KMS-11 (cell line): Measurements from ENCODE around the gene CCDC170.

Experiments
- H2AFZ ChIP-seq: fragments of 200-600 bp; sonication (generic); 2 replicates; pipeline ENCODE4 v1.6.1; 2016; ENCODE audit warnings: antibody characterized with exemption, mixed run types, low read depth
- H3K27ac ChIP-seq: fragments of 200-600 bp; sonication (generic); 2 replicates; pipeline ENCODE4 v1.6.1; 2016; ENCODE audit warnings: mild to moderate bottlenecking, mixed run types
- H3K27me3 ChIP-seq: fragments of 200-600 bp; sonication (generic); 2 replicates; pipeline ENCODE4 v1.6.1; 2017; ENCODE audit warnings: mild to moderate bottlenecking, low read depth, mixed run types, moderate library complexity; ENCODE audit not compliant: insufficient read depth
- H3K36me3 ChIP-seq: fragments of 200-600 bp; sonication (generic); 2 replicates; pipeline ENCODE4 v1.6.1; 2017; ENCODE audit warnings: mild to moderate bottlenecking, mixed run types; ENCODE audit not compliant: insufficient read depth
- H3K4me1 ChIP-seq: fragments of 200-600 bp; sonication (generic); 2 replicates; pipeline ENCODE4 v1.6.1; 2016; ENCODE audit warnings: mild to moderate bottlenecking, low read depth, mixed run types; ENCODE audit not compliant: poor library complexity, severe bottlenecking
- H3K4me2 ChIP-seq: fragments of 200-600 bp; sonication (generic); 2 replicates; pipeline ENCODE4 v1.7.0; 2016; ENCODE audit warnings: mild to moderate bottlenecking, mixed run types
- H3K4me3 ChIP-seq: fragments of 200-600 bp; sonication (generic); IDR thresholded peaks from 2 replicates; pipeline ENCODE4 v1.6.1; 2017; ENCODE audit warnings: low read depth, low read length, mixed read lengths; ENCODE audit not compliant: insufficient read depth
- H3K79me2 ChIP-seq: fragments of 200-600 bp; sonication (generic); 2 replicates; pipeline ENCODE4 v1.6.1; 2016; ENCODE audit warnings: low read depth, mixed run types; ENCODE audit not compliant: insufficient read depth
- H3K9ac ChIP-seq: fragments of 200-600 bp; sonication (generic); 2 replicates; pipeline ENCODE4 v1.6.1; 2016; ENCODE audit warnings: mild to moderate bottlenecking, mixed run types
- H4K20me1 ChIP-seq: fragments of 200-600 bp; sonication (generic); 2 replicates; pipeline ENCODE4 v1.6.1; 2016; ENCODE audit warnings: mild to moderate bottlenecking, mixed run types; ENCODE audit not compliant: insufficient read depth
- CTCF ChIP-seq: fragments of 200-600 bp; sonication (generic); conservative IDR thresholded peaks from 2 replicates; pipeline ENCODE4 v1.6.1; 2017; ENCODE audit warnings: low read depth, mild to moderate bottlenecking, antibody characterized with exemption, low read length, moderate library complexity, mixed read lengths

Gene CCDC170

GRCh38 chr6:151658091-151658490, 164.3 kb downstream of the CCDC170 start:
- Histone ChIP-seq H4K20me1 (no peaks in the 10 kb centered on the region), H3K27ac (no peak overlapping the region), H3K4me3 (no peak overlapping the region), H3K9ac (no peak overlapping the region), H3K36me3 (no peaks in the 10 kb centered on the region), H3K4me1 (no peaks in the 10 kb centered on the region), H3K4me2 (no peak overlapping the region), H3K79me2 (no peaks in the 10 kb centered on the region), H2AFZ (no peak overlapping the region), H3K27me3 (no peaks in the 10 kb centered on the region)
- no peak for TF ChIP-seq CTCF

- Histone ChIP-seq H3K79me2 (no peaks in the 10 kb centered on the region), H3K9ac (no peak overlapping the region), H2AFZ (no peak overlapping the region), H3K4me3 (no peak overlapping the region), H3K4me2 (no peak overlapping the region), H3K4me1 (no peaks in the 10 kb centered on the region), H4K20me1 (no peaks in the 10 kb centered on the region), H3K27ac (no peak overlapping the region), H3K27me3 (no peaks in the 10 kb centered on the region), H3K36me3 (no peaks in the 10 kb centered on the region)
- no peak for TF ChIP-seq CTCF
Measured at GRCh38 chr6:151659212-151659611, 165.4 kb downstream of the CCDC170 start.

- no peaks in the 10 kb centered on the region for H3K36me3 ChIP-seq
- H2AFZ ChIP-seq, result no peak overlapping the region
- no peaks in the 10 kb centered on the region for H4K20me1 ChIP-seq
- no peak overlapping the region for H3K27ac ChIP-seq
- no peak overlapping the region for H3K4me2 ChIP-seq
- TF ChIP-seq CTCF, result no peak
- no peaks in the 10 kb centered on the region for H3K79me2 ChIP-seq
- H3K9ac ChIP-seq, result no peak overlapping the region
- H3K4me3 ChIP-seq, result no peak overlapping the region
- H3K4me1 ChIP-seq, result no peaks in the 10 kb centered on the region
- no peaks in the 10 kb centered on the region for H3K27me3 ChIP-seq
Measured at GRCh38 chr6:151661509-151661908, 167.7 kb downstream of the CCDC170 start.

- no peak overlapping the region for H3K4me3 ChIP-seq
- no peak overlapping the region for H3K27ac ChIP-seq
- TF ChIP-seq CTCF, result no peak
- H4K20me1 ChIP-seq, result no peaks in the 10 kb centered on the region
- no peak overlapping the region for H3K4me2 ChIP-seq
- H3K36me3 ChIP-seq, result no peaks in the 10 kb centered on the region
- H3K79me2 ChIP-seq, result no peaks in the 10 kb centered on the region
- no peaks in the 10 kb centered on the region for H3K27me3 ChIP-seq
- no peaks in the 10 kb centered on the region for H3K4me1 ChIP-seq
- H2AFZ ChIP-seq, result no peak overlapping the region
- H3K9ac ChIP-seq, result no peak overlapping the region
Measured at GRCh38 chr6:151661928-151662327, 168.1 kb downstream of the CCDC170 start.
